Memory B cell (primary cell): ENCODE results near the gene MYH15.

Source experiments
- ATAC-seq: fragments of 150-1000 bp; cut with Tn5 transposase; 2 replicates; pipeline ENCODE4 v1.10.0; 2021; ENCODE audit warnings: low read depth, mild to moderate bottlenecking, moderate library complexity
- DNase-seq, 2 donors: peaks; one replicate each; pipeline ENCODE4 v3.0.0; 2022; ENCODE audit warnings: low spot score in 2 of 2
- H3K27ac Mint-ChIP-seq: one replicate; pipeline ENCODE4 v1.8.0; 2022; ENCODE audit warnings: mild to moderate bottlenecking, moderate library complexity, mixed read lengths
- H3K27me3 Mint-ChIP-seq: one replicate; pipeline ENCODE4 v1.8.0; 2022; ENCODE audit warnings: mixed read lengths
- H3K36me3 Mint-ChIP-seq: one replicate; pipeline ENCODE4 v1.8.0; 2022; ENCODE audit warnings: mild to moderate bottlenecking, mixed read lengths
- H3K4me1 Mint-ChIP-seq: one replicate; pipeline ENCODE4 v1.8.0; 2022; ENCODE audit warnings: mixed read lengths
- H3K4me3 Mint-ChIP-seq: one replicate; pipeline ENCODE4 v1.8.0; 2022; ENCODE audit warnings: mild to moderate bottlenecking, moderate library complexity, mixed read lengths
- H3K9me3 Mint-ChIP-seq: one replicate; pipeline ENCODE4 v1.8.0; 2022; ENCODE audit warnings: mixed read lengths

The MYH15 gene

GRCh38 chr3:108510496-108510895 is at the start of gene MYH15:
TSS of gene MYH15 (minus strand) at chr3:108510596. CDS start at chr3:108510530, 66 bp downstream.
- no peak for DNase-seq
- Mint-ChIP-seq H3K36me3 (no peaks in the 10 kb centered on the region), H3K4me1 (no peaks in the 10 kb centered on the region), H3K9me3 (no peaks in the 10 kb centered on the region), H3K27me3 (peaks cover 2% of the 10 kb centered on the region), H3K4me3 (no peak within 1 kb of the TSS), H3K27ac (no peak within 1 kb of the TSS)
- ATAC-seq: no peak

DNA sequence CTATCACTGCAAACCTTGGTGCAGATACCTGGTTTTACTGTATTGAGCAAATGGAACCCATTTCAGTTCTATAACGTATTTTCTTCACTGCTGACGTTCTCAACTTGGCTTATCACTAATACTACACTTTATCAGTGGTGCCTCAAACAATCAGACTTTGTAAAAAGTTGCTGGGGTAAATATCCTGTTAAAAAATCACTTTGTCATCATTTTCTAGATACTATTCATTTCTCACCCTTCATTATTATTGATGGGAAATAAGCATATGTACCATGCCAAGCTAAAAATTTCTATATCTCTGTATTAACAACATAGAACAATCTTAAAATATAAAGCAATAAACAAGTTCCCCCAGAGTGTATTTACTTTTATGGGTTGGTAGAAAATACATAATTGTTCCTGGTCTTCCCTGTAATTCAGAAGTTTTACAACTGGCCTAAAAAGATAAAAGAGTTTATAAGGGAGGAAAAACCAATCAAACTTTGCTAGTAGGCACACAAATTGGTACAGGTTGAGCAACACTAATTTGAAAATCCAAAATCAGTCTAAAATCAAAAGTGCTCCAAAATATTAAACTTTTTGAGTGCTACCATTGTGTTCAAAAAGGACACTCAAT is 45.7 kb upstream of the MYH15 start:
- Mint-ChIP-seq H3K27ac (no peak overlapping the region), H3K9me3 (no peaks in the 10 kb centered on the region), H3K4me3 (no peak overlapping the region), H3K27me3 (no peaks in the 10 kb centered on the region), H3K36me3 (peaks cover 9% of the 10 kb centered on the region), H3K4me1 (peaks cover 7% of the 10 kb centered on the region)
- ATAC-seq: no peak
- no peak for DNase-seq

GRCh38 chr3:108554913-108555571 is 44.6 kb upstream of the MYH15 start:
- no peaks in the 10 kb centered on the region for H3K9me3 Mint-ChIP-seq
- DNase-seq (no peak), ATAC-seq (no peak)
- H3K27ac Mint-ChIP-seq: peak overlapping the region; percentile 45
- no peaks in the 10 kb centered on the region for H3K27me3 Mint-ChIP-seq
- no peak overlapping the region for H3K4me3 Mint-ChIP-seq
- H3K36me3 Mint-ChIP-seq: peaks cover 8% of the 10 kb centered on the region
- H3K4me1 Mint-ChIP-seq: peaks cover 7% of the 10 kb centered on the region

GRCh38 chr3:108554229-108554628 is 43.8 kb upstream of the MYH15 start:
- peaks cover 7% of the 10 kb centered on the region for H3K4me1 Mint-ChIP-seq
- no peaks in the 10 kb centered on the region for H3K9me3 Mint-ChIP-seq
- DNase-seq (no peak), ATAC-seq (no peak)
- no peaks in the 10 kb centered on the region for H3K27me3 Mint-ChIP-seq
- no peak overlapping the region for H3K4me3 Mint-ChIP-seq
- H3K27ac Mint-ChIP-seq: no peak overlapping the region
- H3K36me3 Mint-ChIP-seq: peaks cover 8% of the 10 kb centered on the region

DNA sequence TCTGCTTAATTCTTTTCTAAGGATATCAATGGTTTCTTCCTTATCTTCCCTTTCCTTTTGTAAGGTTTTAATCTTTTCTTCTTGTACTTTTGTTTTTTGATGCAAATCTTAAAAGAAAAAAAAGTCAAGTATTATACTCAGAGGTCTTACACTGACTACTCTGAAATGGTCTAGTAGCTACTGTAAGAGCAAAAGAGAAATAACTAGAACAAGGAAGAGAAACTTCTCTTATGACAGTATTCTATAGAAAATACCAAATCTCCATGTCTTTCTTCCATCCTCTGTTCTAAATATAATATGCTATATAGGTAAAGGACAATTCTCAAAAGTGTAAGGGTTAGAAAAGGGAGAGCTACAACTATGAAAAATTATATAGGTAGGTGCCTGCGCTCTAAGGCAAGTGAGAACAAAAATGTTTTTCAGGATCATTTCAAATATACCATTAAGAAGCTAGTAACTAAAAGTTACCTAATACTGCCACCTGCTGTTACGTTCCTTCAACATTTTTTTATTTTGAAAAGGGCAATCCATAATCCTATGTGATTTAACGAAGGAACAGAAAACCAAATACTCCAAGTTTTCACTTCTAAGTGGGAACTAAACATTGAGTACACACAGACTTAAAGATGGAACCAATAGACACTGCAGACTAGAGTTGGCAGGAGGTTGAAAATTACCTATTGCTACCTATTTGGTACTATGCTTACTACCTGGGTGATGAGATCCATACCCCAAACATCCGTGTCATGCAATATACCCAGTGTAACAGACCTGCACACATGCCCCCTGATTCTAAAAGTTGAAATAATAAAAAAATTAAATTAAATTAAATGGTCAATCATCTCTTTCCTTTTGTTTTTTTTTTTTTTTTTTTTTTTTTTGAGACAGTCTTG is 42.1 kb upstream of the MYH15 start:
- H3K4me3 Mint-ChIP-seq: no peak overlapping the region
- DNase-seq (peak; percentile 10 to 21), ATAC-seq (peak; percentile 62)
- H3K4me1 Mint-ChIP-seq: peaks cover 7% of the 10 kb centered on the region
- H3K27ac Mint-ChIP-seq: peak overlapping the region; percentile 7
- H3K36me3 Mint-ChIP-seq: no peaks in the 10 kb centered on the region
- no peaks in the 10 kb centered on the region for H3K27me3 Mint-ChIP-seq
- no peaks in the 10 kb centered on the region for H3K9me3 Mint-ChIP-seq

- H3K9me3 Mint-ChIP-seq: no peaks in the 10 kb centered on the region
- H3K4me3 Mint-ChIP-seq: no peak overlapping the region
- H3K36me3 Mint-ChIP-seq: no peaks in the 10 kb centered on the region
- no peaks in the 10 kb centered on the region for H3K27me3 Mint-ChIP-seq
- DNase-seq (no peak), ATAC-seq (no peak)
- H3K27ac Mint-ChIP-seq: no peak overlapping the region
- peaks cover 14% of the 10 kb centered on the region for H3K4me1 Mint-ChIP-seq
These were observed 38.5 kb upstream of the MYH15 start for GRCh38 chr3:108548886-108549285.

DNA sequence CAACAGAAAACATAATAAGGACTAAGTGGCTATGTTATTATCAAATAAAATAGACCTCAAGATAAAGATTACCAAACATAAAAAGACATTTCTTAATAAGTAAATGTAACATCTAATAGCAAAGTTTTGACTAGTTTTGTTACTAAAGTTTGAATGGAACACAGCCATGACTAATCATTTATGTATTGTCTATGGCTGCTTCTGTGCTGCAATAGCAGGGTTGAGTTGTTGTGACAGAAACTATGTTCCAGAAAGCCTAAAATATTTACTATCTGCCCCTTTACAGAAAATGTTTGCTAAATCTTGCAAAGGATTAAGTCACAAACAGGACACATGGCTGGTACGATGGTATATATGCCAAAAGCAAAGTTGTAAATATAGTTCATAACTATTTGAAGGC is 37.9 kb upstream of the MYH15 start:
- Mint-ChIP-seq H3K4me1 (peaks cover 14% of the 10 kb centered on the region), H3K9me3 (no peaks in the 10 kb centered on the region), H3K27ac (no peak overlapping the region), H3K27me3 (no peaks in the 10 kb centered on the region), H3K4me3 (no peak overlapping the region), H3K36me3 (peaks cover 3% of the 10 kb centered on the region)
- ATAC-seq (no peak), DNase-seq (no peak)

DNA sequence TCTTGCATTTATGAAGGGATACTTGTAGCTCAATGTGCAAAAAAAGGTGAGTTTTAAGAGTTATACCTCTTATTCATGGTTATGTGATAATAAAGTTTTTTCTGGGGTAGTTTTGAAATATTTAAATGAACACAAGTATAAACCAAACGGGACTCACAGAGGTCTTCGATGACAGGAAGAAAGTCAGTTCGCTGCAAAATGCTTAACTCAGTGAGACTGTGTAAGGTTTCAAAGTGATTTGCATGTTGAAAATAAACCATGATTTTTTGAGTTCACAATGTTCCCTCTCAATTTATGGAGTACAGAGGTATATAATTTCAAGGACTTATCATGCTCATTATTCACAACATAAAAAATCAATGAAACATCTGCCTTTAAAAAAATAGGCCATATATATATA is 36.3 kb upstream of the MYH15 start:
- peak; percentile 60 for ATAC-seq
- H3K4me1 Mint-ChIP-seq: peaks cover 8% of the 10 kb centered on the region
- no peaks in the 10 kb centered on the region for H3K9me3 Mint-ChIP-seq
- no peaks in the 10 kb centered on the region for H3K27me3 Mint-ChIP-seq
- no peak for DNase-seq
- H3K4me3 Mint-ChIP-seq: peak overlapping the region; percentile 86
- H3K27ac Mint-ChIP-seq: peak overlapping the region; percentile 93
- H3K36me3 Mint-ChIP-seq: peaks cover 3% of the 10 kb centered on the region

- Mint-ChIP-seq H3K36me3 (peaks cover 3% of the 10 kb centered on the region), H3K4me1 (peaks cover 8% of the 10 kb centered on the region), H3K4me3 (peak overlapping the region; percentile 86), H3K9me3 (no peaks in the 10 kb centered on the region), H3K27me3 (no peaks in the 10 kb centered on the region), H3K27ac (peak overlapping the region; percentile 93)
- DNase-seq: no peak
- peak; percentile 62 for ATAC-seq
These were observed 35.9 kb upstream of the MYH15 start for GRCh38 chr3:108546247-108546646.

DNA sequence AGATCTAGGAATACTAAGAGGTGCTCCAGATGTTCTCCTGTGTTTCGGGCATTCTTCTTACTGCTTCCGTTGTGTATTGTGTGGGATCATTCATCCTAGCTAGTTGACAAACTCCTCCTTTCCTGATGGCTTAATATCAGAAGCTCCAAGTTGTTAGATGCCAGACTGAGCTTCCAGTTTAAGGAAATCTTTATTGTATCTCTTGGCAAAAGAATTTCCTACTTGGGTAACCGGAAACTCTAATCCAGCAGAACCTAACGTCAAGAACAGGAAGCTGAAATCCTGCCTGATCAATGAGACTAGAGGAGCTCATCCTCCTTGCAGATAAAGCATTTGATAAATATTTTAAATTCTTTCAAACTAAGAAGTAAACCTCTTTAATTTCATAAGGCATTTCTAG is 27.7 kb upstream of the MYH15 start:
- Mint-ChIP-seq H3K4me1 (no peaks in the 10 kb centered on the region), H3K4me3 (no peak overlapping the region), H3K9me3 (no peaks in the 10 kb centered on the region), H3K36me3 (no peaks in the 10 kb centered on the region), H3K27me3 (peaks cover 3% of the 10 kb centered on the region), H3K27ac (no peak overlapping the region)
- DNase-seq: no peak
- no peak for ATAC-seq

- peak overlapping the region; percentile 36 for H3K27ac Mint-ChIP-seq
- DNase-seq: no peak
- ATAC-seq: peak; percentile 86
These were observed 18.3 kb upstream of the MYH15 start for GRCh38 chr3:108528459-108529252.

DNA sequence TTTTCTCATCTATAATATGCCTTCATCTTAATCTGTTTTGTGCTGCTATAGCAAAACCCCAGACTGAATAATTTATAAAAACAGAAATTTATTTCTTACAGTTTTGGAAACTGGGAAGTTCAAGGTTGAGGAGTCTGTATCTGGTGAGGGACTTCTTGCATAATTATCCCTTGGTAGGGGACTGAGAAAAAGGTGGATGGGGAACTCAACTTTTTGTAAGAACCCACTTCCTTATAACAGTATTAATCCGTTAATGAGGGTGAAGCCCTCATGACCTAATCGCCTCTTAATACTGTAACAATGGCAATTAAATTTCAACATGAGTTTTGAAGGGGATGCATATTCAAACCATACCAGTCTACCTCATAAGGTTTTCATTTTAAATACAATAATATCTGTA is 17.4 kb upstream of the MYH15 start:
- Mint-ChIP-seq H3K4me3 (no peak overlapping the region), H3K4me1 (peaks cover 5% of the 10 kb centered on the region), H3K27ac (no peak overlapping the region), H3K9me3 (no peaks in the 10 kb centered on the region), H3K36me3 (peaks cover 2% of the 10 kb centered on the region), H3K27me3 (peaks cover 7% of the 10 kb centered on the region)
- ATAC-seq (no peak), DNase-seq (no peak)

More at GRCh38 chr3:108528459-108529252, 18.3 kb upstream of the MYH15 start:
- H3K4me3 Mint-ChIP-seq: no peak overlapping the region
- H3K4me1 Mint-ChIP-seq: peaks cover 5% of the 10 kb centered on the region
- peaks cover 9% of the 10 kb centered on the region for H3K27me3 Mint-ChIP-seq
- no peaks in the 10 kb centered on the region for H3K9me3 Mint-ChIP-seq
- H3K36me3 Mint-ChIP-seq: peaks cover 2% of the 10 kb centered on the region

GRCh38 chr3:108527109-108527508 is 16.7 kb upstream of the MYH15 start:
- ATAC-seq: no peak
- no peak overlapping the region for H3K27ac Mint-ChIP-seq
- H3K4me3 Mint-ChIP-seq: no peak overlapping the region
- peaks cover 4% of the 10 kb centered on the region for H3K27me3 Mint-ChIP-seq
- H3K4me1 Mint-ChIP-seq: peaks cover 5% of the 10 kb centered on the region
- no peak for DNase-seq
- H3K9me3 Mint-ChIP-seq: no peaks in the 10 kb centered on the region
- H3K36me3 Mint-ChIP-seq: peaks cover 2% of the 10 kb centered on the region
